Kidney (tissue), 14 donors: ENCODE results near the gene GDPD5. TPM values are rescaled to one million over a fixed set of nuclear protein-coding genes. Genes with fewer than 3 reads are reported as not detected.

Source experiments
- DNase-seq, 5 donors: peaks; one replicate each; pipeline ENCODE4 v3.0.0-alpha.2; 2013 to 2020
- FAIRE-seq: peaks from 2 replicates; lab custom pipeline; 2012; peaks lifted over from hg19 to GRCh38; lab: Jason Lieb, UNC
- H3K27ac ChIP-seq, 2 donors: one replicate each; pipeline ENCODE4 v1.7.0; 2013; ENCODE audit warnings: low read depth in 2 of 2, low read length in 2 of 2, inconsistent platforms in 1 of 2
- H3K27me3 ChIP-seq: one replicate; pipeline ENCODE4 v1.7.1; 2013; ENCODE audit warnings: low read length, inconsistent platforms; ENCODE audit not compliant: control insufficient read depth, insufficient read depth
- H3K36me3 ChIP-seq, 3 donors: one replicate each; pipeline versions ENCODE4 v1.7.0 to v1.7.1; 2013; ENCODE audit warnings: low read length in 3 of 3, control low read depth in 1 of 3, inconsistent platforms in 1 of 3; ENCODE audit not compliant: insufficient read depth in 3 of 3, control insufficient read depth in 2 of 3
- H3K4me1 ChIP-seq, 3 donors: one replicate each; pipeline versions ENCODE4 v1.7.0 to v1.7.1; 2013; ENCODE audit warnings: low read length in 3 of 3, inconsistent platforms in 1 of 3, low read depth in 1 of 3; ENCODE audit not compliant: control insufficient read depth in 2 of 3, insufficient read depth in 2 of 3
- H3K4me3 ChIP-seq, 3 donors: one replicate each; pipeline versions ENCODE4 v1.7.0 to v1.8.1; 2013; ENCODE audit warnings: low read length in 3 of 3, control low read depth in 1 of 3, inconsistent platforms in 1 of 3
- H3K9ac ChIP-seq, 3 donors: one replicate each; pipeline versions ENCODE4 v1.7.0 to v1.7.1; 2013; ENCODE audit warnings: low read length in 3 of 3, control low read depth in 1 of 3, inconsistent platforms in 1 of 3
- H3K9me3 ChIP-seq, 3 donors: one replicate each; pipeline versions ENCODE4 v1.7.0 to v1.7.1; 2013; ENCODE audit warnings: low read length in 3 of 3, control low read depth in 1 of 3, inconsistent platforms in 1 of 3; ENCODE audit not compliant: control insufficient read depth in 2 of 3, insufficient read depth in 1 of 3
- CTCF ChIP-seq: IDR thresholded peaks from 3 replicates; pipeline ENCODE4 v1.5.1; 2012; ENCODE audit warnings: mild to moderate bottlenecking, moderate library complexity, borderline replicate concordance; ENCODE audit not compliant: insufficient read depth; ENCODE audit errors: extremely low read depth
- intact Hi-C: fragments of 100-400 bp; cut with DNase I; formaldehyde crosslinking; loops from one replicate; pipeline ENCODE4 v1.11.1; 2022
- polyA plus RNA-seq: library from polyadenylated mRNA; stranded (reverse); fragments of 350-450 nt; fragmentation: Illumina TruSeq; extraction: RNeasy Lipid Tissue Mini Kit (QIAGEN cat#74804); gene quantifications from one replicate; pipeline ENCODE4 v1.2.3, GENCODE V29; 2014; ENCODE audit warnings: low read depth, low replicate concordance; ENCODE audit not compliant: insufficient read depth
- total RNA-seq: library from RNA; stranded (reverse); fragmentation: NEBNext Ultra II Directional; extraction: Animal tissue kit (Norgen Biotek cat#: 25700); gene quantifications from one replicate; pipeline ENCODE4 v1.2.1, GENCODE V29; 2021
- donor health status: control.
- donor health status: control.
- donor health status: control.
- donor health status: control.
- donor health status: control.
- donor health status: DM: yes; HTN: yes; CAD: no.
- donor health status: Normal renal cell carcinoma (clear cell type).

GDPD5 gene
- total and polyA plus RNA-seq, 2 donors from 2014 or later: 3.9 to 11.4 TPM

- Histone ChIP-seq H3K27me3 (no peaks in the 10 kb centered on the region), H3K4me3 (no peak overlapping the region), H3K9me3 (no peaks in the 10 kb centered on the region), H3K27ac (no peak overlapping the region), H3K9ac (no peak overlapping the region), H3K36me3 (peaks cover 0 to 2% (median 0%) of the 10 kb centered on the region in 3 donors), H3K4me1 (no peaks in the 10 kb centered on the region)
- DNase-seq (no peak), FAIRE-seq (no peak)
- intact Hi-C loops: no loop called here
- no peak for TF ChIP-seq CTCF
Measured at GRCh38 chr11:75422248-75423231, 103.2 kb downstream of the GDPD5 start.

GRCh38 chr11:75421902-75422247, 103.9 kb downstream of the GDPD5 start:
- DNase-seq (no peak), FAIRE-seq (no peak)
- no peaks in the 10 kb centered on the region for H3K9me3 ChIP-seq
- H3K9ac ChIP-seq: no peak overlapping the region
- H3K4me3 ChIP-seq: no peak overlapping the region
- H3K27me3 ChIP-seq: no peaks in the 10 kb centered on the region
- intact Hi-C loops: no loop called here
- no peak overlapping the region for H3K27ac ChIP-seq
- TF ChIP-seq CTCF: no peak
- H3K36me3 ChIP-seq: peaks cover 0 to 2% (median 0%) of the 10 kb centered on the region in 3 donors
- no peaks in the 10 kb centered on the region for H3K4me1 ChIP-seq

- Histone ChIP-seq H3K27me3 (no peaks in the 10 kb centered on the region), H3K4me3 (no peak overlapping the region), H3K4me1 (no peaks in the 10 kb centered on the region), H3K36me3 (peaks cover 0 to 2% (median 0%) of the 10 kb centered on the region in 3 donors), H3K27ac (no peak overlapping the region), H3K9ac (no peak overlapping the region), H3K9me3 (no peaks in the 10 kb centered on the region)
- FAIRE-seq (no peak), DNase-seq (no peak)
- intact Hi-C loops: no loop called here
- TF ChIP-seq CTCF: no peak
Measured at GRCh38 chr11:75421035-75421602, 104.6 kb downstream of the GDPD5 start.
